ENCODE data around the gene FRMD4B.

Gene FRMD4B

GRCh38 chr3:69368129-69368741 is 17.7 kb downstream of the FRMD4B start:
- Histone ChIP-seq H3K36me3 (ENCODE audit: insufficient read depth, low read length) (no peaks in the 10 kb centered on the region), H3K4me1 (ENCODE audit: insufficient read depth, low read length, poor library complexity, severe bottlenecking) (peaks cover 8% of the 10 kb centered on the region), H3K4me2 (ENCODE audit: low read depth, low read length, poor library complexity, severe bottlenecking) (no peak overlapping the region), H3K27me3 (ENCODE audit: insufficient read depth, low read length, poor library complexity, severe bottlenecking) (no peaks in the 10 kb centered on the region), H3K9ac (ENCODE audit: low read depth, low read length, poor library complexity, severe bottlenecking) (no peak overlapping the region), H3K9me3 (ENCODE audit: insufficient read depth, low read depth, low read length) (no peaks in the 10 kb centered on the region), H3F3A (ENCODE audit: low read depth) (no peaks in the 10 kb centered on the region), H3K4me3 (ENCODE audit: low read length, poor library complexity, severe bottlenecking) (no peak overlapping the region), H3K79me2 (ENCODE audit: insufficient read depth, low read length) (no peaks in the 10 kb centered on the region), H2AFZ (ENCODE audit: low read length) (no peak overlapping the region), H4K20me1 (ENCODE audit: insufficient read depth, low read length, poor library complexity, severe bottlenecking) (no peaks in the 10 kb centered on the region), H3K9me2 (replicated peaks; ENCODE audit: low read depth, low read length) (no peaks in the 10 kb centered on the region)
- TF ChIP-seq CTCF (conservative IDR thresholded peaks at IDR 0.05; ENCODE audit: low read length) = no peak
- no peak for TF ChIP-seq EZH2phosphoT487 (IDR thresholded peaks at IDR 0.05; ENCODE audit: borderline replicate concordance)

DNA sequence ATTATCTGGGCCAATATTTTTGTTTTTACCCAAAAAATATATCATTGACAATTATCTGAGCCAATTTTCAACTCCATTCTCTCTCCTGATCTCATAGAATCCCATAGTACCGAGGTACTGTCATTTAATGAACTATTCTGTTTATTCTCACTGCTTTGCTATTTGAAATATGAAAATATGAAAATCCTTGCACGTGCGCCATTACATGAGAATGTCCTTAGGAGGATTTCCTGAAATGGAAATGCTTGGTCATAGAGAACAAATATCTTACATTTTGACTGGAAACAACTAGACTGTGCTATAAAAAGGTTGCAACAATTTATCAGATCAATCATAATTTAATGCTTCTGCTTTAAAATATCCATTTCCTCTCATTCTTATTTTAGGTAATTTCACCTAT is 18.3 kb downstream of the FRMD4B start:
- Histone ChIP-seq H3K79me2 (ENCODE audit: insufficient read depth, low read length) (no peaks in the 10 kb centered on the region), H3K4me1 (ENCODE audit: insufficient read depth, low read length, poor library complexity, severe bottlenecking) (peaks cover 8% of the 10 kb centered on the region), H3K36me3 (ENCODE audit: insufficient read depth, low read length) (no peaks in the 10 kb centered on the region), H3K9me3 (ENCODE audit: insufficient read depth, low read depth, low read length) (no peaks in the 10 kb centered on the region), H3K9me2 (replicated peaks; ENCODE audit: low read depth, low read length) (no peaks in the 10 kb centered on the region), H3F3A (ENCODE audit: low read depth) (no peaks in the 10 kb centered on the region), H3K27me3 (ENCODE audit: insufficient read depth, low read length, poor library complexity, severe bottlenecking) (no peaks in the 10 kb centered on the region), H2AFZ (ENCODE audit: low read length) (no peak overlapping the region), H3K4me3 (ENCODE audit: low read length, poor library complexity, severe bottlenecking) (no peak overlapping the region), H4K20me1 (ENCODE audit: insufficient read depth, low read length, poor library complexity, severe bottlenecking) (no peaks in the 10 kb centered on the region), H3K9ac (ENCODE audit: low read depth, low read length, poor library complexity, severe bottlenecking) (no peak overlapping the region), H3K4me2 (ENCODE audit: low read depth, low read length, poor library complexity, severe bottlenecking) (no peak overlapping the region)
- no peak for TF ChIP-seq CTCF (conservative IDR thresholded peaks at IDR 0.05; ENCODE audit: low read length)
- TF ChIP-seq EZH2phosphoT487 (IDR thresholded peaks at IDR 0.05; ENCODE audit: borderline replicate concordance) = no peak

- Histone ChIP-seq H3K9me3 (ENCODE audit: insufficient read depth, low read depth, low read length) (no peaks in the 10 kb centered on the region), H3K36me3 (ENCODE audit: insufficient read depth, low read length) (no peaks in the 10 kb centered on the region), H3F3A (ENCODE audit: low read depth) (no peaks in the 10 kb centered on the region), H3K4me2 (ENCODE audit: low read depth, low read length, poor library complexity, severe bottlenecking) (no peak overlapping the region), H2AFZ (ENCODE audit: low read length) (no peak overlapping the region), H3K4me3 (ENCODE audit: low read length, poor library complexity, severe bottlenecking) (no peak overlapping the region), H3K27me3 (ENCODE audit: insufficient read depth, low read length, poor library complexity, severe bottlenecking) (no peaks in the 10 kb centered on the region), H3K79me2 (ENCODE audit: insufficient read depth, low read length) (no peaks in the 10 kb centered on the region), H3K4me1 (ENCODE audit: insufficient read depth, low read length, poor library complexity, severe bottlenecking) (no peaks in the 10 kb centered on the region), H3K9ac (ENCODE audit: low read depth, low read length, poor library complexity, severe bottlenecking) (no peak overlapping the region), H3K9me2 (replicated peaks; ENCODE audit: low read depth, low read length) (no peaks in the 10 kb centered on the region), H4K20me1 (ENCODE audit: insufficient read depth, low read length, poor library complexity, severe bottlenecking) (no peaks in the 10 kb centered on the region)
- no peak for TF ChIP-seq CTCF (conservative IDR thresholded peaks at IDR 0.05; ENCODE audit: low read length)
- TF ChIP-seq EZH2phosphoT487 (IDR thresholded peaks at IDR 0.05; ENCODE audit: borderline replicate concordance) = no peak
Observed at GRCh38 chr3:69364354-69364753, 21.5 kb downstream of the FRMD4B start.

Data from Loucy (cell line).